Raji (cell line): ENCODE measurements around the gene STON2.

Experiments used
- POLR2A ChIP-seq: IDR thresholded peaks from 2 replicates; pipeline ENCODE4 v1.6.1; 2011; ENCODE audit warnings: low read depth, low read length, control low read depth; ENCODE audit not compliant: insufficient read depth

Gene STON2

GRCh38 chr14:81220830-81221578 lies 179.1 kb downstream of the STON2 start, which contains the start of gene GTF2A1:
Gene GTF2A1, minus strand, starts transcription at chr14:81220959. Its CDS starts 441 bp downstream, at chr14:81220518.
- peak; percentile 83 for TF ChIP-seq POLR2A

- no peak for TF ChIP-seq POLR2A
Measured at GRCh38 chr14:81220580-81220829, 179.6 kb downstream of the STON2 start.

- no peak for TF ChIP-seq POLR2A
Measured at GRCh38 chr14:81219759-81220579, 180.2 kb downstream of the STON2 start.

- TF ChIP-seq POLR2A = peak; percentile 99
Measured at GRCh38 chr14:81219210-81219758, 180.8 kb downstream of the STON2 start.

DNA sequence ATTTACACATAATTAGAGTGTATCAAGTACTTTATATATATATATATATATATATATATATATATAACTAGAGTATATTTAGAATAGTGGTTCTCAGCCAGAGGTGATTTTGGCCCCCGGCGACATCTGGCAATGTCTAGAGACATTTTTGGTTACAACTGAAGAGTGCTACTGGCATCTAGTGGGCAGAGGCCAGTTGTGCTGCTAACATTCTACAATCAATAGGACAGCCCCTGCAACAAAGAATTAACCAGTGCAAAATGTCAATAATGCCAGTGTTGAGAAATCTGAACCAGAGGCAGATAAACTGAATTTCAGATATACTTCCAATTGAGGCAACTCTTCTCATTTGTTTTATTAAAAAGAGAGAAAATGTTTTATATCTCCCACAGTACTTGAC lies 188.3 kb downstream of the STON2 start:
- TF ChIP-seq POLR2A = no peak
